ENCODE results near the gene MMP2.

- TF ChIP-seq CTCF (conservative IDR thresholded peaks at IDR 0.05) (no peak), ZFX (IDR thresholded peaks at IDR 0.05) (no peak)
Observed at GRCh38 chr16:55512941-55513340, 33.9 kb downstream of the MMP2 start.

Measured in C4-2B (cell line).